COLO829 (cell line): ENCODE measurements around the gene LGMN.
"Not testable (repeated sequence)": the region's sequence is repeated elsewhere in the genome, so short reads cannot be mapped to it uniquely, and the experiment has no call there.

ENCODE experiments used
- DNase-seq: peaks from one replicate; pipeline ENCODE4 v3.0.0; 2012; ENCODE audit warnings: low spot score

The LGMN gene

DNA sequence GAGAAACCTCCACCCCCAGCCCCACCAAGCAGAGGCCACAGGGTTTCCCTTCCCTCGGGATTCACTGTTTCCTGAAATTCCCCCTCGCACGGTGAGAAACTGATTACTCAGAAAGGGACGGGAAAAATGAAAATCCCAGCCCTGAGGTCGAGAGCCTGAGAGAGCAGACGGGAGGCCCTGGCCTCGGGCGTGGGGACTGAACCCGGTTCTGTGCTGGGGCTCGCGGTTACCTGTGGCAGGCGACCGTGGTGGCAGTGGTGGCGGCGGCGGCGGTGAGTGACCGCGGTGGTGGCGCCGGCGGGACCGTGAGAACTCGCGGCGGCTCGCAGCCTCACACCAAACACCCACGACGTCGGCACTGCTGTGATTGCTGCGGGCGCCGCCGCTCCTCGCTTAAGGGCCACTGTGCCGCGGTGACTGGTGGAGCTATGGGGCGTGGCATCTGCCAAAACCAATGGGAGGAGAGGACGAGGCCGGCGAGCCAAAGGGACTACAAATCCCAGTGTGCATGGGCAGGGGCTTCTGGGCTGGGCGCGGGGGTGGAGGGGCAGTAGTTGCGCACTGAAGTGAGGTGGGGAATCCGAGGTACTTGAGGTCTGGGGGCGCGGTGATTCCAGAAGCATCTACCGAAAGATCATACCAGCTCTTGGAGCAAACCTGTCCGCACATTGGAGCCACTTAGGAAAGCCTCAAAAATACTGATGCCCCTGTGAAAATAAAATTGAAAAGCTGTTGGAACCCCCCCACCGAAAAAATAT is at the start of gene LGMN:
Gene LGMN (minus strand): TSS at position 369 of the 758 bp plus-strand sequence. CDS start 15,841 bp downstream, outside the sequence.
- peak; percentile 93 for DNase-seq

- no peak for DNase-seq
These were observed 46.5 kb upstream of the LGMN start for GRCh38 chr14:92794961-92795360.

GRCh38 chr14:92794547-92794941 is 46.1 kb upstream of the LGMN start:
- no peak for DNase-seq

- peak; percentile 90 for DNase-seq
These were observed 45.5 kb upstream of the LGMN start, which contains the start of gene GOLGA5 for GRCh38 chr14:92793709-92794546. Gene GOLGA5, plus strand, starts transcription at chr14:92794305. Its CDS starts 3,133 bp downstream, at chr14:92797438.

- DNase-seq = no peak
These were observed 44.5 kb upstream of the LGMN start for GRCh38 chr14:92792885-92793284.

DNA sequence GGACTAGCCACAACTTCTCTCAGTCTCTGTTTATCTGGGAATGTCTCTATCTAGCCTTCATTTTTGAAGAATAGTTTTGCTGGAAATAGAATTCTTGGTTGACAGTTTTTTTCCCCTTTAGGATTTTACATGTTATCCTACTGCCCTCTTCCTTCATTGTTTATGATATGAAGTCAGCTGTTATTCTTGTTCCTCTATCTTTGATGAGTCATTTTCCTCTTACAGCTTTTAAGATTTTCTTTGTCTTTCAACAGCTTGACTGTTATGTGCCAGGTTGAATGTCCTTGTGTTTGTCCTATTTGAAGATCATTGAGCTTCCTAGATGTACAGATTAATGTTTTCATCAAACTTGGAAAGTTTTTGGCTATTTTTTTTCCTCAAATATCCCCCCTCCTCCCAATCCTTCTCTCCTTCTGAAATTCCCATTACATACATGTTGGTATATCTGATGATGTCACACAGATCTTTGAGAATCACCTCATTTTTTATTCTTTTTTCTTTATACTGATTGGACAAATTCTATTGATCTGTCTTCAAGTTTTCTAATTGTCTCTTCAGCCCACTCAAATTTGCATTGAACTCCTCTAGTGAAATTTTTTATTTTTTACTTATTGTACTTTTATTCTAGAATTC is 41.1 kb upstream of the LGMN start:
- DNase-seq = no peak

GRCh38 chr14:92787554-92787953 is 39.1 kb upstream of the LGMN start:
- no peak for DNase-seq

DNA sequence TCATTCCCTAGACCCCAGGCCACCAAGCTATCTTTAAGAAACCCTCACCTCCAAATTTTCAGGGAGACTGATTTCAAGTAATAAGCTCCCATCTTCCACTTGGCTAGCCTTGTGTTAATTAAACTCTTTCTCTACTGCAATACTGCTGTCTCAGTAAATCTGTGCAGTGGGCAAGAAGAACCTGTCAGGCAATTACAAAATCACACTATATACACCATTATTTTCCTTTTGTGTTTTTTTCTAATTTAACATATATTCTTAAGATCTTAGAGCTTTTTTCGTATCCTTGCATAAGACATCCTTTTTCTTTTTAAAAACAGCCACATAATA is 38.0 kb upstream of the LGMN start:
- no peak for DNase-seq

DNA sequence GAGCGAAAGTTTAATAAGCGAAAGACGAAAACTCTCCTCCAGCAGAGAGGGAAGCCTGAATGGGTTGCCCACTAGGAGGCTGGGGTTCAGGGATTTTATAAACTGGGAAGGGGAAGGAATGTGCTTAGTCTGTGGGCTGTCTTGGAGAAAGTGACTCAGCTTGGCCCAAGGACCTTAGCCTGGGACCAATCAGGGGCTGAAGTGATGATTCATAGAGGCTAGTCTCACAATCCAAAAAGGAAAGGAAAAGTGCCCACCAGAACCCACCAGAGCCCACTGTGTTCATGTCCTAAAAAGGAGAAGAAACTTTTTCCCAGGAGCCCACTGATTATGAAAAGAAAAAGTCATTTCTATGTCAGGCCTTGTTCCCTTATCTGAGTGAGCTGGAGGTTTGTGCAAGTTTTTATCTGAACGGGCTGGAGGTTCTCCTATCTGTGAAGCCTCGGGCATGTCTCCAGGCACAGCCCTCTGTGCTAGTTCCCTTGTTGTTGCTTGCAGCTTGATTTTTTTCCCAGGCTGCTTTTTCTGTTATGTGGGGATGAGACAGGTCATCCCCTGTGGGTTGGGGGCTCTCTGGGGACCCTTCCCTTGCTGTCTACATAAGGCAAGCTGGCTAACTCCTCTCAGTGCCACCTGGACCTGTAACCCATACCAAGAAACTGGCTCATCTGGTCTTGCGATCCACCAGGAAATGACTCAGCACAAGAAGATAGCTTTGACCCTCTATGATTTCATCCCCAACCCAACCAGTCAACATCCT is 37.4 kb upstream of the LGMN start:
- no peak for DNase-seq

GRCh38 chr14:92783813-92784431 is 35.5 kb upstream of the LGMN start:
- DNase-seq = peak; percentile 81

DNA sequence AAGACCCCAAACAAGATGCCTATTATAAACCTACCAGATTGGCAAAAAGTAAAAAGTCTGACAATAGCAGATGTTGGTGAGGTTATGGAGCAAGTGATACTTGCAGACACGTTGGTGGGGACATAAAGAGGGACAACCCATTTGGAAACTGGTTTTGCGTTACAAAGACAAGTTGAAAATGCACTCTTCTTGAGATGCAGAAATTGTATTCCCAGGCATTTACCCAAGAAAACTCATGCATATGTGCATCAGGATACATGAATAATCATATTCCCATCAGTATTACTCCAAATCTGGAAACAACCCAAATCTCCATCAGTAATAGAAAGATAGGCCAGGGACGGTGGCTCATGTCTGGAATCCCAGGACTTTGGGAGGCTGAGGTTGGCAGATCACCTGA is 32.9 kb upstream of the LGMN start:
- no peak for DNase-seq

DNA sequence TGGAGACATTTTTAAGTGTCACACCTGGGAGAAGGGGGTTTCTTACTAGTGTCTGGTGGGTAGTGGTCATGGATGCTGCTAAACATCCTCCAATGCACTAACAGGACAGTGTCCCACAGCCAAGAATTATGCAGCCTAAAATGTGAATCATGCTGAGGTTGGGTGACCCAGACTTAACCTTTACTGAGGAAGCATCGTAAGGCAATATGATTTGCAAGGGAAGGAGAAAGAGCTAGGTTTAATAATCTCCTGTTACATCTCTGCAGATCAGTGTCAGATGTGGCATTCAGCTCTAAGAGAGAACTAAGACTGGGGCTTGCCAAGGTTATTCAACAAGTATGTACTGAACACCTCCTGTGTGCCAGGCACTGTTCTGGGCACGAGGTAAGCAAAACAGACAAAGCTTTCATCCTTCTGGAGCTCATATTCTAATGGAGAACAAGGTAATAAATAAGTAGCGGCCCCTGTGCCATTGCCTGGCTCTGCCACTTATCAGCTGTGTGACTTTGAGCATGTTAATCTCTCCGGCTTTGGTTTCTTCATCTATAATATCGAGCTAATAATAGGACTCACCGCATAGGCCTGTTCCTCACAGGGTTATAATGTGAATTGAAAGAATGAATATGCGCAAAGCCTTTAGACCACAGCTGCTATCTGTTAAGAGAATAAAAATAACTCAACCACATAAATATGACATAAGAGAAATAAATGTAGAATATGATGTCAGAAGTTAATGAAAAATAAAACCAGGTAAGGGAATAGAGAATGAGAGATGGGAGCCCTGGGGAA is 32.2 kb upstream of the LGMN start:
- no peak for DNase-seq

- DNase-seq = not testable (repeated sequence)
These were observed 30.6 kb upstream of the LGMN start for GRCh38 chr14:92778868-92779565.

GRCh38 chr14:92775292-92775691 is 26.9 kb upstream of the LGMN start:
- DNase-seq = not testable (repeated sequence)

- DNase-seq = no peak
These were observed 26.1 kb upstream of the LGMN start for GRCh38 chr14:92774572-92774971.

- no peak for DNase-seq
These were observed 22.1 kb upstream of the LGMN start for GRCh38 chr14:92770484-92770883.

GRCh38 chr14:92768795-92769194 is 20.4 kb upstream of the LGMN start:
- no peak for DNase-seq

DNA sequence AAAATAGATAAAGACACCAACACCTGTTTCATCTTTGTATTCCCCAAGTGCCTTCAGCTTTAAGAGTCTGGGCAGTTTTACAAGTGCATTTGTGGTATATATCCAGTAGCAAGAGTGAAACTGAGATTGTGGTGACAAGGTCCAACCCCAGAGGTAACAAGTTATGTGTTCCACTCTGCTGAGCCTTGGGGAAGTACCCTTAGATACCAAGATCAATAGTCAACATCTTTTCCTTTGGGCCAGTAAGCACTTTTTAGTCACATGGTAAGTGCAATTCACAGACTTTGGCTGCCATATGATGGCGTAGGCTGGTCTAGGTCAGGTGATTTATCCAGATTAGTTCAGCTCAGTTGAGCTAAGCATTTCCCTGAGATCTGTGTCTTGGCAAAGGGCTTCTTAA is 19.8 kb upstream of the LGMN start:
- DNase-seq = not testable (repeated sequence)

DNA sequence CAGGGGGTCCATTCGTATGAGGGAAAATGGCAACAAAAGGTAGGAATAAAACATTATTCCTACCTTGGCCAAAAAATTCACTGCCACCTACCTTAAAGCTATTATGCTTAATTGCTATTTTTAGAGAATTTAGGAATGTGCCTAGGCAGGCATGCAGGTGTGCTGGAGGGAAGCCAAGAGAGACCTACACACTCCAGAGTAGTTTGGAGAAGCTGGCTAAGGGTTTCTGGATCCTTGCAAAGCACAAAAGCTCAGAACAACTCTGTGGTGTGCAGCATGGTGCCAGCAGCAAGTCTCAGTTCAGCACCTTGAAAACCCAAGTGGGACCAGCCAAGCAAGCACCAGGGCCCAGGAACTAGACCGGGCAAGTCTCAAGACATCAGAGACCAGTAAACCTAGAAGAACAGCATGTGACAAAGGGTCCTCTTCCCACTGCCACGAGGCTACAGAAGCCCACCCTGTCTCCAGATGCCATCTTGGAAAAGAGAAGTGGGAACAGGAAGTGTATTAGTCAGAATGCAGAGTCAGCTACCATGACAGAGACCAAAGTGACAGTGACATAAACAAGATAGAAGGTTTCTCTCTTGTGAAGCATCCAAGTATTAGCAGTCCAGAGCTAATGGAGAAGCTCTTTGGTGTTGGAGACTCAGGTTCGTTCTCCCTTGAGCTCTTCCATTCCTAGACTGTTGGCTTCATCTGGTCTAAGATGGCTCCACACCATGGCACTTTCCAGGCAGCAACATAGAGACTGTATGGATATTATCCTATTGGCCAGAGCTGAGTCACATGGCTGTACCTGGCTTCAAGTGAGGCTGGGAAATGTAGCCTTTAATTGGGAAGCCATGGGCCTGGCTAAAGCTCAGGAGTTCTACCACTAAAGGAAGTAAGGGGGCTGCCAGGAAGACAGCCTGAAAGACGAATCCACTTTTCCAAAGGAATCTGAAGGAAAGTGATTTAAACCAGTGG is 15.5 kb upstream of the LGMN start:
- DNase-seq = not testable (repeated sequence)
